ENCODE results near the gene PLD4.

The PLD4 gene

DNA sequence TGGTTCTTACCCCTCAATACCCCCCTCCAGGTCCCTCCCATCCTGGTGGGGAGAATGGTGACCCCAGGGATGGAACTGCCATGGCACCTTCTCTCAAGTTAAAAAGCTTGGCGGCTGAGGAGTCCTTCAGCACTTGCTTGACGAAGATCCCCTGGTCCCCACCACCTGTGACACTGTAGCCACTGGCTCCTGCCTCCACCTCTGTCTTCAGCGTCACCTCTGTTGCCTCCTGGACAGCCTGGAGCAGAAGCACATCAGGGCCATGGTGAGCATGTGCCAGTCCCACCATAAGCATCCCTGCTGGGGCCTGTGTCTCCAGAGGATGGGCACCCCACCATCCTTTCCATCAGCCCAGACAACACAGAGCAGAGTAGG, 30.7 kb downstream of the PLD4 start:
- Histone ChIP-seq H3K36me3 (ENCODE audit: low read length) (no peaks in the 10 kb centered on the region), H3K79me2 (ENCODE audit: insufficient read depth, low read length) (no peaks in the 10 kb centered on the region), H3K9ac (ENCODE audit: low read length) (no peak overlapping the region), H3F3A (ENCODE audit: insufficient read depth) (no peaks in the 10 kb centered on the region), H2AFZ (ENCODE audit: low read depth, low read length, severe bottlenecking) (no peak overlapping the region), H4K20me1 (ENCODE audit: low read depth, low read length) (no peaks in the 10 kb centered on the region), H3K4me2 (ENCODE audit: low read depth, low read length, poor library complexity, severe bottlenecking) (no peak overlapping the region), H3K4me3 (ENCODE audit: insufficient read depth, low read length, poor library complexity, severe bottlenecking) (no peak overlapping the region), H3K27me3 (ENCODE audit: low read length) (no peaks in the 10 kb centered on the region), H3K9me3 (ENCODE audit: insufficient read depth, low read length) (no peaks in the 10 kb centered on the region), H3K27ac (ENCODE audit: low read depth, low read length) (no peak overlapping the region), H3K9me2 (replicated peaks; ENCODE audit: insufficient read depth, low read length) (no peaks in the 10 kb centered on the region)
- TF ChIP-seq, protein P1, sequence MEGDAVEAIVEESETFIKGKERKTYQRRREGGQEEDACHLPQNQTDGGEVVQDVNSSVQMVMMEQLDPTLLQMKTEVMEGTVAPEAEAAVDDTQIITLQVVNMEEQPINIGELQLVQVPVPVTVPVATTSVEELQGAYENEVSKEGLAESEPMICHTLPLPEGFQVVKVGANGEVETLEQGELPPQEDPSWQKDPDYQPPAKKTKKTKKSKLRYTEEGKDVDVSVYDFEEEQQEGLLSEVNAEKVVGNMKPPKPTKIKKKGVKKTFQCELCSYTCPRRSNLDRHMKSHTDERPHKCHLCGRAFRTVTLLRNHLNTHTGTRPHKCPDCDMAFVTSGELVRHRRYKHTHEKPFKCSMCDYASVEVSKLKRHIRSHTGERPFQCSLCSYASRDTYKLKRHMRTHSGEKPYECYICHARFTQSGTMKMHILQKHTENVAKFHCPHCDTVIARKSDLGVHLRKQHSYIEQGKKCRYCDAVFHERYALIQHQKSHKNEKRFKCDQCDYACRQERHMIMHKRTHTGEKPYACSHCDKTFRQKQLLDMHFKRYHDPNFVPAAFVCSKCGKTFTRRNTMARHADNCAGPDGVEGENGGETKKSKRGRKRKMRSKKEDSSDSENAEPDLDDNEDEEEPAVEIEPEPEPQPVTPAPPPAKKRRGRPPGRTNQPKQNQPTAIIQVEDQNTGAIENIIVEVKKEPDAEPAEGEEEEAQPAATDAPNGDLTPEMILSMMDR (IDR thresholded peaks at IDR 0.05; ENCODE audit: insufficient read depth, low read length, poor library complexity, severe bottlenecking) = no peak
- TF ChIP-seq EZH2phosphoT487 (conservative IDR thresholded peaks at IDR 0.05; ENCODE audit: low read length) = no peak

- Histone ChIP-seq H2AFZ (ENCODE audit: low read depth, low read length, severe bottlenecking) (no peak overlapping the region), H4K20me1 (ENCODE audit: low read depth, low read length) (no peaks in the 10 kb centered on the region), H3K9me2 (replicated peaks; ENCODE audit: insufficient read depth, low read length) (no peaks in the 10 kb centered on the region), H3K36me3 (ENCODE audit: low read length) (no peaks in the 10 kb centered on the region), H3K79me2 (ENCODE audit: insufficient read depth, low read length) (no peaks in the 10 kb centered on the region), H3K27me3 (ENCODE audit: low read length) (no peaks in the 10 kb centered on the region), H3K9ac (ENCODE audit: low read length) (no peak overlapping the region), H3K9me3 (ENCODE audit: insufficient read depth, low read length) (no peaks in the 10 kb centered on the region), H3K4me2 (ENCODE audit: low read depth, low read length, poor library complexity, severe bottlenecking) (no peak overlapping the region), H3K27ac (ENCODE audit: low read depth, low read length) (no peak overlapping the region), H3K4me3 (ENCODE audit: insufficient read depth, low read length, poor library complexity, severe bottlenecking) (no peak overlapping the region), H3F3A (ENCODE audit: insufficient read depth) (no peaks in the 10 kb centered on the region)
- TF ChIP-seq, protein P1 (IDR thresholded peaks at IDR 0.05; ENCODE audit: insufficient read depth, low read length, poor library complexity, severe bottlenecking) = no peak
- no peak for TF ChIP-seq EZH2phosphoT487 (conservative IDR thresholded peaks at IDR 0.05; ENCODE audit: low read length)
These were observed 31.7 kb downstream of the PLD4 start for GRCh38 chr14:104956290-104956890.

GRCh38 chr14:104957146-104958113, 32.8 kb downstream of the PLD4 start:
- Histone ChIP-seq H3K27ac (ENCODE audit: low read depth, low read length) (no peak overlapping the region), H3K9me3 (ENCODE audit: insufficient read depth, low read length) (no peaks in the 10 kb centered on the region)

More at GRCh38 chr14:104957146-104958113, 32.8 kb downstream of the PLD4 start:
- H3K79me2 ChIP-seq (ENCODE audit: insufficient read depth, low read length) = no peaks in the 10 kb centered on the region
- no peaks in the 10 kb centered on the region for H3K9me2 ChIP-seq (replicated peaks; ENCODE audit: insufficient read depth, low read length)
- no peaks in the 10 kb centered on the region for H3K36me3 ChIP-seq (ENCODE audit: low read length)
- no peaks in the 10 kb centered on the region for H3F3A ChIP-seq (ENCODE audit: insufficient read depth)
- no peak for TF ChIP-seq EZH2phosphoT487 (conservative IDR thresholded peaks at IDR 0.05; ENCODE audit: low read length)
- TF ChIP-seq, protein P1 (IDR thresholded peaks at IDR 0.05; ENCODE audit: insufficient read depth, low read length, poor library complexity, severe bottlenecking) = no peak
- H3K9ac ChIP-seq (ENCODE audit: low read length) = no peak overlapping the region
- H4K20me1 ChIP-seq (ENCODE audit: low read depth, low read length) = no peaks in the 10 kb centered on the region
- H3K4me2 ChIP-seq (ENCODE audit: low read depth, low read length, poor library complexity, severe bottlenecking) = no peak overlapping the region
- no peaks in the 10 kb centered on the region for H3K27me3 ChIP-seq (ENCODE audit: low read length)
- H3K4me3 ChIP-seq (ENCODE audit: insufficient read depth, low read length, poor library complexity, severe bottlenecking) = no peak overlapping the region
- no peak overlapping the region for H2AFZ ChIP-seq (ENCODE audit: low read depth, low read length, severe bottlenecking)
